M059J (cell line): Measurements from ENCODE around the gene GPAT2. TPM values are rescaled to one million over a fixed set of nuclear protein-coding genes. Genes with fewer than 3 reads are reported as not detected.

ENCODE experiments used
- total RNA-seq: library from RNA; depleted of rRNA; stranded (reverse); fragments of >200 nt; shearing (Covaris generic); gene quantifications from 2 replicates; pipeline ENCODE4 v1.2.3, GENCODE V29; 2014; rRNA removed

The GPAT2 gene
- total RNA-seq, 1 experiment from 2014 or later, result not detected

Other genes with a start within 250 kb of the GPAT2 start
- 7.1 TPM in 2 replicates for gene ANKRD36C, start 43.1 kb downstream of the GPAT2 start, total RNA-seq
- gene ADRA2B, start 81.7 kb upstream of the GPAT2 start, total RNA-seq, result not detected in 2 replicates
- gene ASTL, start 103.6 kb upstream of the GPAT2 start, total RNA-seq, result 0.17 TPM in 1 of 2 replicates, not detected in the other
- 75.8 and 103 TPM in 2 replicates for gene DUSP2, start 110.5 kb upstream of the GPAT2 start, total RNA-seq
- gene STARD7, start 173.9 kb upstream of the GPAT2 start, total RNA-seq, result 134 and 160 TPM in 2 replicates
- 33.8 and 45.3 TPM in 2 replicates for gene TMEM127, start 231.1 kb upstream of the GPAT2 start, total RNA-seq
- gene CIAO1, start 231.3 kb upstream of the GPAT2 start, total RNA-seq, result 89.1 and 115 TPM in 2 replicates